H1 (cell line): Measurements from ENCODE around the gene RPS6KA5. TPM values are rescaled to one million over a fixed set of nuclear protein-coding genes. Genes with fewer than 3 reads are reported as not detected.

Experiments
- CTCF ChIA-PET: fragments of 300-600 bp; sonication (Branson Sonifier 250); formaldehyde crosslinking; loops from one replicate; lab custom pipeline; 2021; ENCODE audit not compliant: partially characterized antibody; lab: Charles Lee
- POLR2A ChIA-PET: fragments of 300-600 bp; sonication (Branson Sonifier 250); formaldehyde crosslinking; loops from one replicate; lab custom pipeline; 2021; ENCODE audit warnings: inconsistent platforms; ENCODE audit not compliant: partially characterized antibody; lab: Charles Lee
- DNase-seq, 2 experiments: peaks; one replicate each; pipeline versions ENCODE4 v3.0.0 to v3.0.0-alpha.2; 2010 to 2022; ENCODE audit warnings: low spot score in 2 of 2, low read depth in 1 of 2, mixed read lengths in 1 of 2
- FAIRE-seq: peaks from 2 replicates; lab custom pipeline; 2011; peaks lifted over from hg19 to GRCh38; lab: Jason Lieb, UNC
- H2AFZ ChIP-seq: 2 replicates; pipeline ENCODE4 v1.8.1; 2012; ENCODE audit warnings: low read length, inconsistent platforms
- H2AK5ac ChIP-seq: 2 replicates; pipeline ENCODE4 v1.6.1; 2013; ENCODE audit warnings: low read depth, low read length
- H2BK120ac ChIP-seq: replicated peaks from 2 replicates; pipeline ENCODE3; 2013; ENCODE audit warnings: low read depth, low read length, inconsistent platforms
- H2BK12ac ChIP-seq: 2 replicates; pipeline ENCODE4 v1.6.1; 2013; ENCODE audit warnings: low read depth, low read length
- H2BK15ac ChIP-seq: 2 replicates; pipeline ENCODE4 v1.6.1; 2013; ENCODE audit warnings: low read length
- H2BK20ac ChIP-seq: 2 replicates; pipeline ENCODE4 v1.6.1; 2013; ENCODE audit warnings: low read length
- H2BK5ac ChIP-seq: 2 replicates; pipeline ENCODE4 v1.6.1; 2013; ENCODE audit warnings: low read depth, low read length
- H3K14ac ChIP-seq: 2 replicates; pipeline ENCODE4 v1.6.1; 2013; ENCODE audit warnings: inconsistent platforms; ENCODE audit not compliant: insufficient read length
- H3K18ac ChIP-seq: 2 replicates; pipeline ENCODE4 v1.6.1; 2013; ENCODE audit warnings: low read length; ENCODE audit errors: extremely low read depth
- H3K23ac ChIP-seq: 2 replicates; pipeline ENCODE4 v1.6.1; 2013; ENCODE audit warnings: inconsistent platforms; ENCODE audit not compliant: insufficient read length
- H3K23me2 ChIP-seq: 2 replicates; pipeline ENCODE4 v1.6.1; 2013; ENCODE audit warnings: low read depth, low read length
- H3K27ac ChIP-seq: 2 replicates; pipeline ENCODE4 v1.6.1; 2011; ENCODE audit warnings: low read depth, low read length, inconsistent platforms
- H3K27me3 ChIP-seq, 4 experiments: replicated peaks in 1 of 4; 1 replicate in 1 of 4; 2 replicates in 3 of 4; pipeline versions ENCODE4 v1.6.1 to v1.8.1; 2011 to 2013; ENCODE audit warnings: low read length in 3 of 4, mild to moderate bottlenecking in 3 of 4, inconsistent platforms in 2 of 4, mixed read lengths in 2 of 4, moderate library complexity in 1 of 4; ENCODE audit not compliant: control insufficient read depth in 3 of 4, insufficient read depth in 3 of 4; ENCODE audit errors: extremely low read depth in 1 of 4
- H3K36me3 ChIP-seq, 4 experiments: 2 replicates each; pipeline versions ENCODE4 v1.6.1 to v1.8.1; 2011 to 2013; ENCODE audit warnings: mild to moderate bottlenecking in 4 of 4, low read length in 3 of 4, moderate library complexity in 2 of 4, control low read depth in 1 of 4, inconsistent platforms in 1 of 4; ENCODE audit not compliant: insufficient read depth in 4 of 4, control insufficient read depth in 2 of 4
- H3K4ac ChIP-seq: replicated peaks from 2 replicates; pipeline ENCODE3; 2013; ENCODE audit warnings: low read length, low read depth, mixed read lengths, inconsistent platforms; ENCODE audit not compliant: insufficient read length
- H3K4me1 ChIP-seq, 4 experiments: replicated peaks in 1 of 4; 1 replicate in 1 of 4; 2 replicates in 3 of 4; pipeline versions ENCODE4 v1.6.1 to v1.8.1; 2011 to 2013; ENCODE audit warnings: low read length in 3 of 4, inconsistent platforms in 2 of 4, mixed read lengths in 1 of 4; ENCODE audit not compliant: insufficient read depth in 4 of 4, control insufficient read depth in 3 of 4
- H3K4me2 ChIP-seq, 2 experiments: 2 replicates each; pipeline versions ENCODE4 v1.6.1 to v1.8.1; 2011 to 2013; ENCODE audit warnings: low read depth in 2 of 2, low read length in 2 of 2, control low read depth in 1 of 2, inconsistent platforms in 1 of 2, mild to moderate bottlenecking in 1 of 2; ENCODE audit not compliant: insufficient read depth in 1 of 2
- H3K4me3 ChIP-seq, 4 experiments: fragments of 200-600, 300-600 bp in 1 of 4; sonication (generic), shearing (Covaris generic), sonication (Bioruptor Twin) in 1 of 4; 2 replicates each; pipeline versions ENCODE4 v1.5.1 to v1.8.1; 2011 to 2016; ENCODE audit warnings: low read length in 4 of 4, low read depth in 3 of 4, control low read depth in 2 of 4, inconsistent platforms in 2 of 4, mild to moderate bottlenecking in 2 of 4, mixed read lengths in 1 of 4, moderate library complexity in 1 of 4; ENCODE audit not compliant: insufficient read depth in 2 of 4; ENCODE audit errors: extremely low read depth in 1 of 4
- H3K56ac ChIP-seq: replicated peaks from 2 replicates; pipeline ENCODE3; 2013; ENCODE audit warnings: low read depth, mild to moderate bottlenecking, mixed read lengths, low read length, inconsistent platforms; ENCODE audit not compliant: insufficient read length
- H3K79me1 ChIP-seq: 2 replicates; pipeline ENCODE4 v1.6.1; 2013; ENCODE audit warnings: low read depth, low read length, control low read depth
- H3K79me2 ChIP-seq, 2 experiments: 2 replicates each; pipeline versions ENCODE4 v1.6.1 to v1.8.1; 2012 to 2013; ENCODE audit warnings: low read length in 2 of 2, mild to moderate bottlenecking in 2 of 2, inconsistent platforms in 1 of 2; ENCODE audit not compliant: insufficient read depth in 2 of 2, control insufficient read depth in 1 of 2
- H3K9ac ChIP-seq, 4 experiments: replicated peaks in 1 of 4; 1 replicate in 1 of 4; 2 replicates in 3 of 4; pipeline versions ENCODE4 v1.6.1 to v1.8.1; 2011 to 2013; ENCODE audit warnings: low read depth in 3 of 4, low read length in 3 of 4, control low read depth in 2 of 4, mild to moderate bottlenecking in 2 of 4, moderate library complexity in 2 of 4, inconsistent platforms in 1 of 4; ENCODE audit errors: extremely low read depth in 1 of 4
- H3K9me3 ChIP-seq, 2 experiments: 2 replicates each; pipeline versions ENCODE4 v1.6.1 to v1.8.1; 2012 to 2013; ENCODE audit warnings: mild to moderate bottlenecking in 2 of 2, moderate library complexity in 2 of 2, control low read depth in 1 of 2, inconsistent platforms in 1 of 2, low read depth in 1 of 2, low read length in 1 of 2, mixed read lengths in 1 of 2; ENCODE audit not compliant: insufficient read depth in 2 of 2
- H4K20me1 ChIP-seq, 2 experiments: replicated peaks in 1 of 2; 2 replicates each; pipeline versions ENCODE3 to v1.8.1; 2011 to 2013; ENCODE audit warnings: inconsistent platforms in 2 of 2, low read length in 2 of 2, mild to moderate bottlenecking in 1 of 2; ENCODE audit not compliant: insufficient read depth in 2 of 2, control insufficient read depth in 1 of 2
- H4K5ac ChIP-seq: 2 replicates; pipeline ENCODE4 v1.6.1; 2013; ENCODE audit warnings: low read length, low read depth, mixed read lengths, inconsistent platforms; ENCODE audit not compliant: insufficient read length
- H4K8ac ChIP-seq: 2 replicates; pipeline ENCODE4 v1.8.0; 2013; ENCODE audit warnings: mild to moderate bottlenecking, moderate library complexity, low read length, inconsistent platforms; ENCODE audit not compliant: insufficient read depth; ENCODE audit errors: extremely low read depth
- H4K91ac ChIP-seq: replicated peaks from 2 replicates; pipeline ENCODE3; 2013; ENCODE audit warnings: low read length, mixed read lengths, inconsistent platforms; ENCODE audit not compliant: insufficient read length
- ASH2L ChIP-seq: fragments of 200-600, 300-600 bp; sonication (generic); IDR thresholded peaks from one replicate; pipeline ENCODE4 v1.7.1; 2017; ENCODE audit warnings: low read length
- BACH1 ChIP-seq: IDR thresholded peaks from 2 replicates; pipeline ENCODE4 v1.6.1; 2012; ENCODE audit warnings: low read length, improper control_type of control experiment
- BRCA1 ChIP-seq: IDR thresholded peaks from 2 replicates; pipeline ENCODE4 v1.6.1; 2012; ENCODE audit warnings: low read depth, low read length, improper control_type of control experiment
- CBX8 ChIP-seq: fragments of 300-800, 300-1000 bp; sonication (generic); IDR thresholded peaks from 2 replicates; pipeline ENCODE4 v1.7.1; 2016; ENCODE audit warnings: low read depth, low read length, borderline replicate concordance
- EGR1 ChIP-seq: IDR thresholded peaks from 2 replicates; pipeline ENCODE4 v1.6.1; 2011; ENCODE audit warnings: low read depth, low read length, borderline replicate concordance
- GABPA ChIP-seq: IDR thresholded peaks from 2 replicates; pipeline ENCODE4 v1.6.1; 2011; ENCODE audit warnings: mild to moderate bottlenecking, low read length, moderate library complexity, borderline replicate concordance; ENCODE audit not compliant: insufficient read depth
- HDAC6 ChIP-seq: IDR thresholded peaks from one replicate; pipeline ENCODE4 v1.7.1; 2012; ENCODE audit warnings: low read depth, mild to moderate bottlenecking, inconsistent platforms, low read length, moderate library complexity
- POLR2AphosphoS5 ChIP-seq: IDR thresholded peaks from 2 replicates; pipeline ENCODE4 v1.6.1; 2011; ENCODE audit warnings: low read depth, low read length
- TEAD4 ChIP-seq: IDR thresholded peaks from 2 replicates; pipeline ENCODE4 v1.6.1; 2012; ENCODE audit warnings: low read depth, low read length, inconsistent platforms, mixed read lengths
- USF2 ChIP-seq: IDR thresholded peaks from 2 replicates; pipeline ENCODE4 v1.6.1; 2011; ENCODE audit warnings: low read length, improper control_type of control experiment
- polyA plus RNA-seq, 7 experiments: library from polyadenylated mRNA; depleted of rRNA in 3 of 7; stranded (reverse) in 5 of 7; unstranded in 2 of 7; fragments of >200 nt in 5 of 7; fragments of 200-250 nt in 2 of 7; gene quantifications; 1 replicate in 5 of 7; 2 replicates in 1 of 7; 4 replicates in 1 of 7; pipeline versions ENCODE4 v1.2.1 to v1.2.3, GENCODE V29; 2011 to 2013; ENCODE audit warnings: missing spikeins in 2 of 7, mixed read lengths in 2 of 7
- total RNA-seq: library from RNA; stranded (reverse); fragmentation: NEBNext Ultra II Directional; extraction: Animal tissue kit (Norgen Biotek cat#: 25700); gene quantifications from 2 replicates; pipeline ENCODE4 v1.2.1, GENCODE V29; 2021
- TF ChIP-seq, protein P1 (sequence below): IDR thresholded peaks from 2 replicates; pipeline ENCODE4 v1.6.1; 2011; ENCODE audit warnings: low read depth, mild to moderate bottlenecking, low read length; ENCODE audit not compliant: insufficient read depth

The RPS6KA5 gene
- total and polyA plus RNA-seq, 2 of the 8 experiments (the other 6 are each of a cell fraction or from before 2014, with no cell fraction given), result 0.85 to 3.1 TPM

- no peaks in the 10 kb centered on the region for H4K20me1 ChIP-seq
- no peaks in the 10 kb centered on the region for H3K9me3 ChIP-seq
- no peak overlapping the region for H2AK5ac ChIP-seq
- DNase-seq, result no peak
- no peak overlapping the region for H3K9ac ChIP-seq
- no peaks in the 10 kb centered on the region; the same call in 1 of the 2 replicates for H3K23me2 ChIP-seq
- no peak overlapping the region for H3K27ac ChIP-seq
- TF ChIP-seq HDAC6, result no peak
- TF ChIP-seq CBX8, result no peak
- TF ChIP-seq BACH1, result no peak
- TF ChIP-seq EGR1, result no peak
- TF ChIP-seq USF2, result no peak
- TF ChIP-seq TEAD4, result no peak
- no peak for TF ChIP-seq ASH2L
- no peak for TF ChIP-seq BRCA1
- TF ChIP-seq, protein P1, sequence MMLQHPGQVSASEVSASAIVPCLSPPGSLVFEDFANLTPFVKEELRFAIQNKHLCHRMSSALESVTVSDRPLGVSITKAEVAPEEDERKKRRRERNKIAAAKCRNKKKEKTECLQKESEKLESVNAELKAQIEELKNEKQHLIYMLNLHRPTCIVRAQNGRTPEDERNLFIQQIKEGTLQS, result no peak
- no peak for TF ChIP-seq GABPA
- no peak for TF ChIP-seq POLR2AphosphoS5
- H3K56ac ChIP-seq, result no peak overlapping the region
- no peak overlapping the region for H3K14ac ChIP-seq
- no peak overlapping the region for H3K4me3 ChIP-seq
- H3K4me1 ChIP-seq, result no peaks in the 10 kb centered on the region
- H2AFZ ChIP-seq, result no peak overlapping the region
- H4K5ac ChIP-seq, result no peak overlapping the region
- no peak overlapping the region for H2BK5ac ChIP-seq
- no peak for FAIRE-seq
- H3K4ac ChIP-seq, result no peak overlapping the region
- no peak overlapping the region for H2BK15ac ChIP-seq
- ChIA-PET CTCF (interaction anchor here (1.0 kb wide), 1 partner anchor 66 kb away, joined by 4 read pairs; no protein-coding TSS in a partner anchor), POLR2A (no interaction called here)
- H2BK20ac ChIP-seq, result no peak overlapping the region
- H3K27me3 ChIP-seq, result no peaks in the 10 kb centered on the region
- no peak overlapping the region for H3K4me2 ChIP-seq
- H4K91ac ChIP-seq, result no peak overlapping the region
- H3K23ac ChIP-seq, result no peak overlapping the region
- no peak overlapping the region for H2BK12ac ChIP-seq
- no peaks in the 10 kb centered on the region for H3K36me3 ChIP-seq
- H2BK120ac ChIP-seq, result no peak overlapping the region
- no peak overlapping the region for H3K18ac ChIP-seq
- H3K79me2 ChIP-seq, result no peaks in the 10 kb centered on the region
- H3K79me1 ChIP-seq, result no peaks in the 10 kb centered on the region
- no peak overlapping the region for H4K8ac ChIP-seq
These were observed 54.7 kb downstream of the RPS6KA5 start for GRCh38 chr14:91005716-91006115.
